HepG2 (cell line): ENCODE data around the gene CHRNA7. TPM values are rescaled to one million over a fixed set of nuclear protein-coding genes. Genes with fewer than 3 reads are reported as not detected.

ENCODE experiments used
- ATAC-seq: fragments of 200-7000 bp; cut with Tn5 transposase; 3 replicates; pipeline ENCODE4 v1.9.1; 2020; ENCODE audit warnings: mild to moderate bottlenecking, moderate library complexity
- BruUV-seq: library from RNA; stranded (reverse); fragments of 400-500 nt; replicated peaks from 2 replicates; lab custom pipeline; 2021; lab: Mats Ljungman, UMichigan
- CTCF ChIA-PET: fragments of 300-600 bp; formaldehyde crosslinking; extraction: SDS; loops from one replicate; lab custom pipeline; 2021; ENCODE audit warnings: low total read pairs, inconsistent platforms, low intra/inter-chr PET ratio; lab: Yijun Ruan, JAX
- POLR2A ChIA-PET: fragments of 350-600 bp; sonication (Branson Sonifier 250); formaldehyde crosslinking; loops from one replicate; lab custom pipeline; 2020; ENCODE audit warnings: antibody characterized with exemption, inconsistent platforms; lab: Yijun Ruan, JAX
- DNase-seq: peaks from one replicate; pipeline ENCODE4 v3.0.0-alpha.2; 2015; ENCODE audit warnings: low spot score
- FAIRE-seq: peaks from 3 replicates; lab custom pipeline; 2011; peaks lifted over from hg19 to GRCh38; lab: Jason Lieb, UNC
- H2AFZ ChIP-seq: one replicate; pipeline ENCODE4 v1.6.1; 2011; ENCODE audit warnings: low read length, inconsistent platforms
- H3K27ac ChIP-seq: fragments of 300-600 bp; 3 replicates; pipeline ENCODE4 v1.8.0; 2011; ENCODE audit warnings: mixed run types, mild to moderate bottlenecking, mixed read lengths, low read length, inconsistent platforms; ENCODE audit not compliant: insufficient read depth; ENCODE audit errors: extremely low read length
- H3K27me3 ChIP-seq, 2 experiments: fragments of 200-600 bp in 1 of 2; 2 replicates in 1 of 2; 3 replicates in 1 of 2; pipeline versions ENCODE4 v1.6.0 to v1.8.0; 2011; ENCODE audit warnings: low read length in 2 of 2, mild to moderate bottlenecking in 2 of 2, moderate library complexity in 2 of 2, inconsistent platforms in 1 of 2; ENCODE audit not compliant: insufficient read depth in 2 of 2, control insufficient read depth in 1 of 2
- H3K36me3 ChIP-seq, 2 experiments: fragments of 200-600 bp in 1 of 2; replicated peaks in 1 of 2; 2 replicates in 1 of 2; 3 replicates in 1 of 2; pipeline versions ENCODE4 v1.5.1 to v1.8.0; 2011; ENCODE audit warnings: low read length in 2 of 2, inconsistent platforms in 1 of 2; ENCODE audit not compliant: insufficient read depth in 2 of 2, control insufficient read depth in 1 of 2
- H3K4me1 ChIP-seq: 2 replicates; pipeline ENCODE4 v1.5.1; 2012; ENCODE audit warnings: low read length, inconsistent platforms; ENCODE audit not compliant: insufficient read depth
- H3K4me2 ChIP-seq: 2 replicates; pipeline ENCODE4 v1.6.0; 2011; ENCODE audit warnings: low read depth, low read length, inconsistent platforms
- H3K4me3 ChIP-seq, 3 experiments: fragments of 200-600 bp in 1 of 3; sonication (generic), shearing (Covaris generic) in 1 of 3; replicated peaks in 1 of 3; 2 replicates each; pipeline ENCODE4 v1.5.1; 2011 to 2016; ENCODE audit warnings: low read length in 3 of 3, inconsistent platforms in 2 of 3, low read depth in 2 of 3, mild to moderate bottlenecking in 2 of 3, control low read depth in 1 of 3, mixed read lengths in 1 of 3; ENCODE audit not compliant: insufficient read depth in 1 of 3
- H3K79me2 ChIP-seq: one replicate; pipeline ENCODE4 v1.6.1; 2011; ENCODE audit warnings: low read length, inconsistent platforms; ENCODE audit not compliant: insufficient read depth
- H3K9ac ChIP-seq: 2 replicates; pipeline ENCODE4 v1.6.0; 2011; ENCODE audit warnings: mild to moderate bottlenecking, low read depth, low read length, inconsistent platforms; ENCODE audit not compliant: insufficient read depth
- H3K9me3 ChIP-seq: 2 replicates; pipeline ENCODE4 v1.5.1; 2012; ENCODE audit warnings: mild to moderate bottlenecking, low read length
- H4K20me1 ChIP-seq: 2 replicates; pipeline ENCODE4 v1.6.0; 2011; ENCODE audit warnings: inconsistent platforms, mild to moderate bottlenecking, low read length, moderate library complexity; ENCODE audit not compliant: insufficient read depth
- ASH2L ChIP-seq: fragments of 300-600, 200-600 bp; sonication (generic); IDR thresholded peaks from 2 replicates; pipeline ENCODE4 v1.7.0; 2017; ENCODE audit warnings: low read depth, mild to moderate bottlenecking, moderate library complexity, mixed read lengths, low read length; ENCODE audit not compliant: insufficient read length
- CSRNP1 ChIP-seq: sonication (generic); formaldehyde crosslinking; IDR thresholded peaks from 2 replicates; pipeline ENCODE4 v1.8.1; 2023; ENCODE audit warnings: mild to moderate bottlenecking, missing genetic modification reagents
- ETV6 ChIP-seq: sonication (generic); formaldehyde crosslinking; conservative IDR thresholded peaks from 2 replicates; pipeline ENCODE4 v1.4.0; 2020; ENCODE audit warnings: missing genetic modification reagents
- HHEX ChIP-seq: IDR thresholded peaks from 2 replicates; pipeline ENCODE4 v1.6.1; 2016; ENCODE audit warnings: control low read depth
- JUND ChIP-seq: sonication (generic); formaldehyde crosslinking; IDR thresholded peaks from 2 replicates; pipeline ENCODE4 v1.8.0; 2022; ENCODE audit warnings: mild to moderate bottlenecking, missing genetic modification reagents
- KDM3A ChIP-seq: IDR thresholded peaks from 2 replicates; pipeline ENCODE4 v1.6.1; 2018; ENCODE audit warnings: low read depth, missing compliant biosample characterization
- KMT2B ChIP-seq: IDR thresholded peaks from 2 replicates; pipeline ENCODE4 v1.6.1; 2016; ENCODE audit warnings: missing genetic modification reagents, missing compliant biosample characterization
- MLXIP ChIP-seq: sonication (generic); formaldehyde crosslinking; IDR thresholded peaks from 2 replicates; pipeline ENCODE4 v1.9.0; 2021; ENCODE audit warnings: missing genetic modification reagents, borderline replicate concordance
- MXD3 ChIP-seq: IDR thresholded peaks from 2 replicates; pipeline ENCODE4 v1.6.1; 2016; ENCODE audit warnings: mild to moderate bottlenecking, missing biosample characterization, missing genetic modification reagents
- MYNN ChIP-seq: sonication (generic); formaldehyde crosslinking; IDR thresholded peaks from 2 replicates; pipeline ENCODE4 v1.4.0; 2020; ENCODE audit warnings: mild to moderate bottlenecking, low read depth, missing genetic modification reagents
- NPAS2 ChIP-seq: sonication (generic); formaldehyde crosslinking; IDR thresholded peaks from 2 replicates; pipeline ENCODE4 v1.8.0; 2022; ENCODE audit warnings: mild to moderate bottlenecking, missing genetic modification reagents, borderline replicate concordance
- PATZ1 ChIP-seq: sonication (generic); formaldehyde crosslinking; IDR thresholded peaks from 2 replicates; pipeline ENCODE4 v1.4.0; 2020; ENCODE audit warnings: missing genetic modification reagents
- PHF5A ChIP-seq: IDR thresholded peaks from one replicate; pipeline ENCODE4 v1.6.1; 2018; ENCODE audit warnings: low read depth, missing genetic modification reagents; ENCODE audit not compliant: unreplicated experiment
- ZBTB38 ChIP-seq: sonication (generic); formaldehyde crosslinking; IDR thresholded peaks from 2 replicates; pipeline ENCODE4 v1.5.1; 2020; ENCODE audit warnings: mild to moderate bottlenecking, missing genetic modification reagents
- ZNF260 ChIP-seq: sonication (generic); formaldehyde crosslinking; IDR thresholded peaks from 2 replicates; pipeline ENCODE4 v1.4.0; 2020; ENCODE audit warnings: missing genetic modification reagents, low read depth, mild to moderate bottlenecking, borderline replicate concordance
- ZNF724P ChIP-seq: sonication (generic); formaldehyde crosslinking; IDR thresholded peaks from 2 replicates; pipeline ENCODE4 v1.8.0; 2022; ENCODE audit warnings: missing genetic modification reagents, borderline replicate concordance
- ZNF773 ChIP-seq: sonication (generic); formaldehyde crosslinking; IDR thresholded peaks from 2 replicates; pipeline ENCODE4 v1.4.0; 2020; ENCODE audit warnings: missing genetic modification reagents, borderline replicate concordance
- WGBS: methylation state at CpG from one replicate; pipeline ENCODE4 v1.1.6; 2017; ENCODE audit warnings: low lambda C conversion rate; 5-methylcytosine and 5-hydroxymethylcytosine counted together
- in situ Hi-C: cut with HindIII; loops from 2 replicates; pipeline ENCODE4 v1.10.0; 2017; ENCODE audit warnings: low pct_unique_long_range_greater_than_20kb; ENCODE audit not compliant: extremely low pct_ligation_motif_present
- intact Hi-C: fragments of 100-400 bp; cut with micrococcal nuclease; formaldehyde crosslinking; loops from one replicate; pipeline ENCODE4 v1.10.0; 2022; ENCODE audit not compliant: unreplicated experiment
- polyA plus RNA-seq, 8 experiments: library from polyadenylated mRNA; depleted of rRNA in 3 of 8; stranded (reverse) in 7 of 8; unstranded in 1 of 8; fragments of >200 nt; fragmentation: Illumina TruSeq in 4 of 8; extraction: Trizol in 4 of 8; gene quantifications; 2 replicates each; pipeline versions ENCODE4 v1.2.1 to v1.2.3, GENCODE V29; 2011 to 2016; ENCODE audit warnings: low read depth in 4 of 8, missing spikeins in 1 of 8, mixed read lengths in 1 of 8; ENCODE audit not compliant: insufficient read depth in 1 of 8
- total RNA-seq, 5 experiments: library from RNA; depleted of rRNA; stranded (reverse); fragments of >200 nt; fragmentation: Illumina TruSeq; extraction: Trizol; gene quantifications; 2 replicates each; pipeline ENCODE4 v1.2.3, GENCODE V29; 2016; ENCODE audit warnings: low read depth in 1 of 5

The CHRNA7 gene
- total and polyA plus RNA-seq, 2 of the 13 experiments (the other 11 are each of a cell fraction or from before 2014, with no cell fraction given), result 1.3 to 1.4 TPM

GRCh38 chr15:32003558-32003957 lies 26.8 kb upstream of the CHRNA7 start:
- no peak for FAIRE-seq
- BruUV-seq, result no TSS peak
- no peak overlapping the region for H3K4me3 ChIP-seq
- H3K27me3 ChIP-seq, result no peaks in the 10 kb centered on the region
- H2AFZ ChIP-seq, result no peak overlapping the region
- ChIA-PET POLR2A (no interaction called here), CTCF (no interaction called here)
- intact Hi-C loops (no loop called here), in situ Hi-C loops (no loop called here)
- no peaks in the 10 kb centered on the region for H3K4me1 ChIP-seq
- H4K20me1 ChIP-seq, result no peaks in the 10 kb centered on the region
- no peaks in the 10 kb centered on the region for H3K9me3 ChIP-seq
- no peaks in the 10 kb centered on the region for H3K36me3 ChIP-seq
- no peak for ATAC-seq
- WGBS, result 46% methylated on average over 2 of the region's 2 CpGs
- H3K4me2 ChIP-seq, result no peak overlapping the region
- DNase-seq, result no peak
- no peaks in the 10 kb centered on the region for H3K79me2 ChIP-seq
- no peak overlapping the region for H3K9ac ChIP-seq
- no peak overlapping the region for H3K27ac ChIP-seq
- TF ChIP-seq ZBTB38 (CRISPR knock-in tag), result no peak
- TF ChIP-seq CSRNP1 (CRISPR knock-in tag), result no peak
- TF ChIP-seq KDM3A (CRISPR knock-in tag), result no peak
- no peak for TF ChIP-seq PHF5A (CRISPR knock-in tag)
- no peak for TF ChIP-seq ZNF773 (CRISPR knock-in tag)
- no peak for TF ChIP-seq MYNN (CRISPR knock-in tag)
- no peak for TF ChIP-seq MLXIP (CRISPR knock-in tag)
- TF ChIP-seq ASH2L, result no peak
- no peak for TF ChIP-seq ETV6
- no peak for TF ChIP-seq MXD3 (CRISPR knock-in tag)
- no peak for TF ChIP-seq ZNF724P (CRISPR knock-in tag)
- TF ChIP-seq ZNF260, result no peak
- no peak for TF ChIP-seq JUND (CRISPR knock-in tag)
- TF ChIP-seq KMT2B (CRISPR knock-in tag), result no peak
- TF ChIP-seq HHEX (CRISPR knock-in tag), result no peak
- TF ChIP-seq NPAS2 (CRISPR knock-in tag), result no peak
- TF ChIP-seq PATZ1 (CRISPR knock-in tag), result no peak
